ENCODE measurements around the gene FAM53B. TPM values are rescaled to one million over a fixed set of nuclear protein-coding genes. Genes with fewer than 3 reads are reported as not detected.

The FAM53B gene
- total RNA-seq, 4 donors from 2014 or later, result 21.9 to 42.6 (median 32.2) TPM

- ATAC-seq (ENCODE audit: low FRiP score) (no peak), DNase-seq (ENCODE audit: low spot score) (no peak)
- TF ChIP-seq, protein P1, sequence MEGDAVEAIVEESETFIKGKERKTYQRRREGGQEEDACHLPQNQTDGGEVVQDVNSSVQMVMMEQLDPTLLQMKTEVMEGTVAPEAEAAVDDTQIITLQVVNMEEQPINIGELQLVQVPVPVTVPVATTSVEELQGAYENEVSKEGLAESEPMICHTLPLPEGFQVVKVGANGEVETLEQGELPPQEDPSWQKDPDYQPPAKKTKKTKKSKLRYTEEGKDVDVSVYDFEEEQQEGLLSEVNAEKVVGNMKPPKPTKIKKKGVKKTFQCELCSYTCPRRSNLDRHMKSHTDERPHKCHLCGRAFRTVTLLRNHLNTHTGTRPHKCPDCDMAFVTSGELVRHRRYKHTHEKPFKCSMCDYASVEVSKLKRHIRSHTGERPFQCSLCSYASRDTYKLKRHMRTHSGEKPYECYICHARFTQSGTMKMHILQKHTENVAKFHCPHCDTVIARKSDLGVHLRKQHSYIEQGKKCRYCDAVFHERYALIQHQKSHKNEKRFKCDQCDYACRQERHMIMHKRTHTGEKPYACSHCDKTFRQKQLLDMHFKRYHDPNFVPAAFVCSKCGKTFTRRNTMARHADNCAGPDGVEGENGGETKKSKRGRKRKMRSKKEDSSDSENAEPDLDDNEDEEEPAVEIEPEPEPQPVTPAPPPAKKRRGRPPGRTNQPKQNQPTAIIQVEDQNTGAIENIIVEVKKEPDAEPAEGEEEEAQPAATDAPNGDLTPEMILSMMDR (IDR thresholded peaks at IDR 0.05), result no peak
These were observed 139.2 kb downstream of the FAM53B start for GRCh38 chr10:124605001-124605370.

GRCh38 chr10:124604214-124605000, 139.8 kb downstream of the FAM53B start:
- TF ChIP-seq, protein P1 (IDR thresholded peaks at IDR 0.05), result no peak
- no peak for ATAC-seq (ENCODE audit: low FRiP score)
- no peak for DNase-seq (ENCODE audit: low spot score)

- ATAC-seq (ENCODE audit: low FRiP score) (no peak), DNase-seq (ENCODE audit: low spot score) (no peak)
- TF ChIP-seq, protein P1 (IDR thresholded peaks at IDR 0.05), result no peak
These were observed 140.6 kb downstream of the FAM53B start for GRCh38 chr10:124603376-124604213.

- DNase-seq (ENCODE audit: low spot score) (no peak), ATAC-seq (ENCODE audit: low FRiP score) (no peak)
- TF ChIP-seq, protein P1 (IDR thresholded peaks at IDR 0.05), result no peak
These were observed 141.4 kb downstream of the FAM53B start for GRCh38 chr10:124602646-124603365.

DNA sequence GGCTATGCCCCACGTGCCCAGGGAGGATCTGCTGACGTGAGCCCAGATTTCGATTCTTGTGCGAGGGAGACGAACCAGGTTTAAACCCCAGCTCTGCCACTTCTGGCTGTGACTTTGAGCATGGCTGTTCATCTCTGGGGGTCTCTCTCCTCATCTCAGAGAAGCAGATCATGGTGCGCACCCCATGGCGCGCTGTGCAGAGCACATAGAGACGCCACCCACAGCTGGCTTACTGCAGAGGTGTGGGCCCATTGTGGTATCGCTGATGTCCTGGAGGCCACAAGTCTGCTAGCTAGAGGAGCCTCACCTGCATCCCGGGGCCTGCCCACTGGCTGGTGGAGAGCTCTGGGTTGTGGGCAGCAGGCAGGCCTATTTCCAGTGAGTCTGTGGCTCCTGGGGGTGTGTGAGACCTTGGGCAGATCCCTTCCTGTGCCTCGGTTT, 142.0 kb downstream of the FAM53B start:
- TF ChIP-seq, protein P1 (IDR thresholded peaks at IDR 0.05), result no peak
- ATAC-seq (ENCODE audit: low FRiP score) (no peak), DNase-seq (ENCODE audit: low spot score) (no peak)

DNA sequence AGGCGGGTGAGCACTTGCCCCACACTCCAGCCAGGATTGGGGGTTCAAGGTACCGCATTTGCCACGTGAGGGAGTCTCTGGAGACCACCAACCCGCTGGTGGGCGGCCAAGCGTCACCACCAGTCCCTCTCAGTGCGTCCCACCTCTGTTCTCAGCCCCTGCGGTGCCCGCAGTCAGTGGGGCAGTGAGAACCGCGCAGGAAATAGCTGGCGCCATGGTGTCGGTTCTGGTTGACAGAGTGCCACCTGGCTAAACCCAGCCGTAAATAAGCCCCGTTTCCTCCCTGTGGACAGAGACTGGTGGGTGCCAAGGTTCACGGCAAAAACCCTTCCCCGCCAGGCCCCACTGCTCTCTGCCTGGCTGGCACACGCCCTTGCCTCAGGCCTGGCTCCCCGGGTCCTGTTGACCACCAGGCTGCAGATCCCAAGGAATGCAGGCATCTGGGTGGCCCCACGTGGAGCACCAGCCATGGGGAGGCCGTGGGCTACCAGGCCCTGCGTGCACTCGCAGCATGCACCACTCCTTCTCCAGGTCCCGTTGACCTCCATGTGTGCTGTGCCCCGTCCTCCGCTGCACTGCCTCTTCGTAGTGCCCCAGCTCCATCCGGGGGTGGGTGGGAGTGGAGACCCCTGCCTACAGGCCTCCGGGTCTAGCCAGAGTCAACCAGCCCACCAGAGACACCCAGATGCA, 142.6 kb downstream of the FAM53B start:
- no peak for ATAC-seq (ENCODE audit: low FRiP score)
- TF ChIP-seq, protein P1 (IDR thresholded peaks at IDR 0.05), result no peak
- DNase-seq (ENCODE audit: low spot score), result no peak

All from omental fat pad (tissue), 4 donors.